ENCODE measurements around the gene CDH15. TPM values are rescaled to one million over a fixed set of nuclear protein-coding genes. Genes with fewer than 3 reads are reported as not detected.

CDH15 gene
- total RNA-seq, 1 experiment from 2014 or later = 3.8 TPM

DNA sequence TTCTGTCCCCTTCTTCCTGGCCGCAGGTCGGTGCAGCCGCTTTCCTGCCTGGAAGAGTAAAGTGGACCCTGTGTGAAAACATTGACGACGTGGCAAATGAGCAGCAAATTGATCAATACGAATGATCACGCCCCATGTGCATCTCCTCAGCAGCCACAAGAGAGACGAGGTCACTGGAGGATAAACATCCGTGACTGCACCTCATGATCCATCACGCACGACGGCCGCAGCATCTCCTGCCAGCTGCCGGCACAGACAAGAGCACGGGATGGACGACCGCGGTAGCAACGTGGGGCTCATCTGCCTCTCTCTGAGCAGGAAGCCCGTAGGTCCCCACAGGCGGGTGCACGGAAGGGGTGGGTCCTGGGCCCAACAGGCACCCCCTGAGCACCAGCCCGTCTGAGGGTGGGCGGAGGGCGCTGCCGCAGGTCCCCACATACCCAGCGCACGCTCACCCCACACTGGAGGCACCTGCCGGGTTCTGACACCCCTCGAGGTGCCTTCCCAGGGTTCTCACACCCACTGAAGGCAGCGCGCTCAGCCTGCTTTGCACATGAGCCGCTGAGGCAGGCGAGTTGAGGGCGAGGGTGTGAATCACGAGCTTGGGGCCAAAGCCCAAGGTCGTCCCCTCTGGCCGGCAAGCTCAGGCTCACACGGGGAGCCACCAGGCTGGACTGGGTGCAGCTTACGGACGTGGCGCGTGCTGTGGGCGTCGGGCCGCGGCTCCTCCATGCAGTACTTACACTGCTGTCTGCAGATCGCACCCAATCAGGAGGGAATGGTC, 12.3 kb upstream of the CDH15 start:
- ChIA-PET POLR2A (no interaction called here), CTCF (no interaction called here), RAD21 (ENCODE audit: low non-redundant PET in 1 of 2, low total read pairs in 2 of 2, uncharacterized antibody in 2 of 2, unreplicated experiment in 2 of 2) (no interaction called here)
- no peak overlapping the region for H3K4me3 ChIP-seq (replicated peaks in 1 of 2; ENCODE audit: low read depth in 1 of 2, low read length in 2 of 2)
- peak overlapping the region; percentile 22; the same call in 1 of the 2 replicates for H3K27ac ChIP-seq (ENCODE audit: low read depth, low read length)
- TF ChIP-seq POLR2A (IDR thresholded peaks at IDR 0.05; ENCODE audit: borderline replicate concordance, extremely low read depth, insufficient read depth, insufficient read length) = no peak
- no peak for TF ChIP-seq YY1 (IDR thresholded peaks at IDR 0.05; ENCODE audit: extremely low read depth, insufficient replicate concordance, low read depth, low read length)
- TF ChIP-seq EGR1 (IDR thresholded peaks at IDR 0.05; ENCODE audit: low read depth) = no peak
- TF ChIP-seq, protein P1, sequence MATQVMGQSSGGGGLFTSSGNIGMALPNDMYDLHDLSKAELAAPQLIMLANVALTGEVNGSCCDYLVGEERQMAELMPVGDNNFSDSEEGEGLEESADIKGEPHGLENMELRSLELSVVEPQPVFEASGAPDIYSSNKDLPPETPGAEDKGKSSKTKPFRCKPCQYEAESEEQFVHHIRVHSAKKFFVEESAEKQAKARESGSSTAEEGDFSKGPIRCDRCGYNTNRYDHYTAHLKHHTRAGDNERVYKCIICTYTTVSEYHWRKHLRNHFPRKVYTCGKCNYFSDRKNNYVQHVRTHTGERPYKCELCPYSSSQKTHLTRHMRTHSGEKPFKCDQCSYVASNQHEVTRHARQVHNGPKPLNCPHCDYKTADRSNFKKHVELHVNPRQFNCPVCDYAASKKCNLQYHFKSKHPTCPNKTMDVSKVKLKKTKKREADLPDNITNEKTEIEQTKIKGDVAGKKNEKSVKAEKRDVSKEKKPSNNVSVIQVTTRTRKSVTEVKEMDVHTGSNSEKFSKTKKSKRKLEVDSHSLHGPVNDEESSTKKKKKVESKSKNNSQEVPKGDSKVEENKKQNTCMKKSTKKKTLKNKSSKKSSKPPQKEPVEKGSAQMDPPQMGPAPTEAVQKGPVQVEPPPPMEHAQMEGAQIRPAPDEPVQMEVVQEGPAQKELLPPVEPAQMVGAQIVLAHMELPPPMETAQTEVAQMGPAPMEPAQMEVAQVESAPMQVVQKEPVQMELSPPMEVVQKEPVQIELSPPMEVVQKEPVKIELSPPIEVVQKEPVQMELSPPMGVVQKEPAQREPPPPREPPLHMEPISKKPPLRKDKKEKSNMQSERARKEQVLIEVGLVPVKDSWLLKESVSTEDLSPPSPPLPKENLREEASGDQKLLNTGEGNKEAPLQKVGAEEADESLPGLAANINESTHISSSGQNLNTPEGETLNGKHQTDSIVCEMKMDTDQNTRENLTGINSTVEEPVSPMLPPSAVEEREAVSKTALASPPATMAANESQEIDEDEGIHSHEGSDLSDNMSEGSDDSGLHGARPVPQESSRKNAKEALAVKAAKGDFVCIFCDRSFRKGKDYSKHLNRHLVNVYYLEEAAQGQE (IDR thresholded peaks at IDR 0.05; ENCODE audit: low read depth) = no peak
- no peak for TF ChIP-seq SRF (IDR thresholded peaks at IDR 0.05; ENCODE audit: low read depth)
- TF ChIP-seq FOSL1 (IDR thresholded peaks at IDR 0.05; ENCODE audit: low read depth) = no peak
- no peak for TF ChIP-seq ELF1 (IDR thresholded peaks at IDR 0.05; ENCODE audit: borderline replicate concordance, low read depth)
- TF ChIP-seq EZH2 (IDR thresholded peaks at IDR 0.05) = no peak
- TF ChIP-seq ZFX (IDR thresholded peaks at IDR 0.05) = no peak
- TF ChIP-seq, protein P2, sequence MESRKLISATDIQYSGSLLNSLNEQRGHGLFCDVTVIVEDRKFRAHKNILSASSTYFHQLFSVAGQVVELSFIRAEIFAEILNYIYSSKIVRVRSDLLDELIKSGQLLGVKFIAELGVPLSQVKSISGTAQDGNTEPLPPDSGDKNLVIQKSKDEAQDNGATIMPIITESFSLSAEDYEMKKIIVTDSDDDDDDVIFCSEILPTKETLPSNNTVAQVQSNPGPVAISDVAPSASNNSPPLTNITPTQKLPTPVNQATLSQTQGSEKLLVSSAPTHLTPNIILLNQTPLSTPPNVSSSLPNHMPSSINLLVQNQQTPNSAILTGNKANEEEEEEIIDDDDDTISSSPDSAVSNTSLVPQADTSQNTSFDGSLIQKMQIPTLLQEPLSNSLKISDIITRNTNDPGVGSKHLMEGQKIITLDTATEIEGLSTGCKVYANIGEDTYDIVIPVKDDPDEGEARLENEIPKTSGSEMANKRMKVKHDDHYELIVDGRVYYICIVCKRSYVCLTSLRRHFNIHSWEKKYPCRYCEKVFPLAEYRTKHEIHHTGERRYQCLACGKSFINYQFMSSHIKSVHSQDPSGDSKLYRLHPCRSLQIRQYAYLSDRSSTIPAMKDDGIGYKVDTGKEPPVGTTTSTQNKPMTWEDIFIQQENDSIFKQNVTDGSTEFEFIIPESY (IDR thresholded peaks at IDR 0.05; ENCODE audit: extremely low read depth, insufficient replicate concordance, low read length) = no peak
- ATAC-seq (no peak), DNase-seq (ENCODE audit: low read depth, low spot score) (no peak)
- no peaks in the 10 kb centered on the region for H3K79me2 ChIP-seq (ENCODE audit: insufficient read depth, low read length)
- peaks cover 0 to 1% of the 10 kb centered on the region in 2 experiments; a peak in 1 of 4 replicates for H3K4me1 ChIP-seq (ENCODE audit: control insufficient read depth in 1 of 2, insufficient read depth in 2 of 2, low read length in 2 of 2)
- H3K9me2 ChIP-seq (ENCODE audit: insufficient read depth) = no peaks in the 10 kb centered on the region
- H3K36me3 ChIP-seq (ENCODE audit: control insufficient read depth in 1 of 2, insufficient read depth in 2 of 2, low read length in 2 of 2) = no peaks in the 10 kb centered on the region
- peaks cover 0 to 15% of the 10 kb centered on the region in 2 experiments; a peak in 1 of 4 replicates for H3K9me3 ChIP-seq (ENCODE audit: control insufficient read depth in 1 of 2, insufficient read depth in 1 of 2, low read depth in 1 of 2, low read length in 2 of 2)
- no peaks in the 10 kb centered on the region for H3K27me3 ChIP-seq (ENCODE audit: insufficient read depth, low read length)
- intact Hi-C loops (cut with micrococcal nuclease) = no loop called here
- H3K4me2 ChIP-seq (ENCODE audit: low read length) = no peak overlapping the region
- BruUV-seq (replicated peaks) = no TSS peak
- H4K20me1 ChIP-seq (ENCODE audit: insufficient read depth) = no peaks in the 10 kb centered on the region
- H2AFZ ChIP-seq (ENCODE audit: low read depth, low read length, poor library complexity, severe bottlenecking) = no peak overlapping the region
- H3K9ac ChIP-seq (ENCODE audit: low read length) = no peak overlapping the region

All from HCT116 (cell line).